Measurements from ENCODE around the gene TAS1R3.
"Not testable (repeated sequence)": the region's sequence is repeated elsewhere in the genome, so short reads cannot be mapped to it uniquely, and the experiment has no call there.

Gene TAS1R3

DNA sequence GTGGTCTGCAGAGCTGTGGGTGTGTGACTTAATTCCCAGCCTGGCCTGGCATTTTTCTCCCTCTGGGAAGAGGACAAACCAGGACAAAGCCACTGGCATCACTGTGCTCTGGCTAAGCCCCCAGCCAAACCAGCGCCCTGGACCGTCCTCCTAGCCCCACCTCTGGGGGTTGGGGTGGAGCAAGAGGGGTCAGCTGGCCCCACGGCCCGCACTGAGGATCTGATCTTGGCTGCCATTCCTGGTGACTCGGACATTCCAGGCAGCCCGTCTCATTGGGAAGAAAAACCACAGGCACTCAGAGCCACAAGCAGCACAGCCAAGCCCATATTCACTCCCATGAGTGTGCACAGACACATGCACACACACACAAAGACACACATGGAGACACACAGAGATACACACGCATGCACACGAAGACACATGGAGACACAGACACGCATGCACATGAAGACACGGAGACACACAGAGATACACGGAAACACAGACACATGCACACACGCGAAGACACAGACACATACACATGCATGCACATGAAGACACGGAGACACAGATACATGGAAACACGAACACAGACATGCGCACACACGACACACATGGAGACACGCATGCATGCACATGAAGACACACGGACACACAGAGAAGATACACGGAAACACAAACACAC lies 29.6 kb downstream of the TAS1R3 start:
- peaks cover 12 to 14% of the 10 kb centered on the region in 2 donors for H3K27me3 ChIP-seq (ENCODE audit: control insufficient read depth in 2 of 2, insufficient read depth in 2 of 2, low read length in 2 of 2)
- peaks cover 4% of the 10 kb centered on the region in 2 donors for H3K4me1 ChIP-seq (ENCODE audit: control insufficient read depth in 2 of 2, insufficient read depth in 2 of 2, low read length in 2 of 2)
- H3K9me3 ChIP-seq (ENCODE audit: control insufficient read depth in 2 of 2, low read length in 2 of 2) = no peaks in the 10 kb centered on the region
- no peak overlapping the region for H3K9ac ChIP-seq (ENCODE audit: low read depth in 1 of 2, low read length in 2 of 2)
- H3K27ac ChIP-seq (ENCODE audit: low read depth in 2 of 2, low read length in 2 of 2) = peak overlapping the region; percentile 3 to 38
- H3K36me3 ChIP-seq (ENCODE audit: control insufficient read depth in 2 of 2, insufficient read depth in 2 of 2, low read length in 2 of 2) = no peaks in the 10 kb centered on the region
- no peak overlapping the region for H3K4me3 ChIP-seq (ENCODE audit: low read length in 2 of 2)

GRCh38 chr1:1361233-1361981 lies 30.3 kb downstream of the TAS1R3 start:
- Histone ChIP-seq H3K4me3 (ENCODE audit: low read length in 2 of 2) (no peak overlapping the region), H3K4me1 (ENCODE audit: control insufficient read depth in 2 of 2, insufficient read depth in 2 of 2, low read length in 2 of 2) (peaks cover 4% of the 10 kb centered on the region in 2 donors), H3K27me3 (ENCODE audit: control insufficient read depth in 2 of 2, insufficient read depth in 2 of 2, low read length in 2 of 2) (peaks cover 12 to 14% of the 10 kb centered on the region in 2 donors), H3K9me3 (ENCODE audit: control insufficient read depth in 2 of 2, low read length in 2 of 2) (no peaks in the 10 kb centered on the region), H3K27ac (ENCODE audit: low read depth in 2 of 2, low read length in 2 of 2) (peak overlapping the region; percentile 48 to 64), H3K9ac (ENCODE audit: low read depth in 1 of 2, low read length in 2 of 2) (peak overlapping the region in 1 of 2 donors; percentile 12), H3K36me3 (ENCODE audit: control insufficient read depth in 2 of 2, insufficient read depth in 2 of 2, low read length in 2 of 2) (no peaks in the 10 kb centered on the region)

DNA sequence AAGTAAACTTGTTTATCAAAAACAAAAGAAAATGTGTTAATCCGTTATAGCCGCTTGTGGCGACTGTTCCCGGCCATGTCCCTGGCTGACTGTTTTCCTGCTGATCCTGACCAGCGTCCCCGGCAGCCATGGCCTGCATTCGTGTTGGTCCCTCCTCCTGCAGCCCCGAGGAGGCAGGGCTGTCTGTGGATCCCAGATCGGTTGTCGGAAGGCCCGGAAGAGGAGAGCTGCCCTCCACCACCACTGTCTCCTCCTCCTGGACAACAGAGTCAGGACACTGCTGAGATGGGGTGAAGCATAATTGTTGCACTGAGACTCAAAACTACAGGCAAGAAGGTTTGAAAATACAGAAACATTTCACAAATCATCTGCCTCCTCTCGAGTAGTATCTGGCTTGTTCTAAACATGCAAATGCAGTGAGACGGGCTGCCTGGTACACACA lies 30.9 kb downstream of the TAS1R3 start:
- H3K36me3 ChIP-seq (ENCODE audit: control insufficient read depth in 2 of 2, insufficient read depth in 2 of 2, low read length in 2 of 2) = no peaks in the 10 kb centered on the region
- peaks cover 4% of the 10 kb centered on the region in 2 donors for H3K4me1 ChIP-seq (ENCODE audit: control insufficient read depth in 2 of 2, insufficient read depth in 2 of 2, low read length in 2 of 2)
- peak overlapping the region in 1 of 2 donors; percentile 12 for H3K9ac ChIP-seq (ENCODE audit: low read depth in 1 of 2, low read length in 2 of 2)
- H3K9me3 ChIP-seq (ENCODE audit: control insufficient read depth in 2 of 2, low read length in 2 of 2) = no peaks in the 10 kb centered on the region
- H3K27me3 ChIP-seq (ENCODE audit: control insufficient read depth in 2 of 2, insufficient read depth in 2 of 2, low read length in 2 of 2) = peaks cover 12 to 14% of the 10 kb centered on the region in 2 donors
- H3K27ac ChIP-seq (ENCODE audit: low read depth in 2 of 2, low read length in 2 of 2) = peak overlapping the region; percentile 48 to 64
- peak overlapping the region in 1 of 2 donors; percentile 28 for H3K4me3 ChIP-seq (ENCODE audit: low read length in 2 of 2)

DNA sequence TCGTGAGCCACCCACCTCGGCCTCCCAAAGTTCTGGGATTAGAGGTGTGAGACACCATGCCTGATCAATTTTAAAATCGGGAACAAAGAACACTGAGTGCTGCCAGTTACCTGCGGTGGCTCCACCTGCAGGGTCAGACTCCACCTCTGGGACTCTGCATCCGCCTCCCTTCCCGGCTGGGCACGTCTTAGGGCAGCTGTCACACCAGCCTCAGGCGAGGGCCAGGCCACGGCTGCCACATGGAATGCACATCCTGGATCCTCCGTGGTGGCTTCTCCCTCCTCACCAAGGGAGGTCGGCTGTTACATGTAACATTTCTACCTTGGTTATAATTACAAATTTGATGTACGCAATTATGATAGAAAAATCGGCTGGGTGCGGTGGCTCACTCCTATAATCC lies 33.2 kb downstream of the TAS1R3 start:
- Histone ChIP-seq H3K4me3 (ENCODE audit: low read length in 2 of 2) (no peak overlapping the region), H3K4me1 (ENCODE audit: control insufficient read depth in 2 of 2, insufficient read depth in 2 of 2, low read length in 2 of 2) (peaks cover 0 to 2% of the 10 kb centered on the region in 2 donors), H3K9me3 (ENCODE audit: control insufficient read depth in 2 of 2, low read length in 2 of 2) (no peaks in the 10 kb centered on the region), H3K27me3 (ENCODE audit: control insufficient read depth in 2 of 2, insufficient read depth in 2 of 2, low read length in 2 of 2) (peaks cover 2 to 3% of the 10 kb centered on the region in 2 donors), H3K36me3 (ENCODE audit: control insufficient read depth in 2 of 2, insufficient read depth in 2 of 2, low read length in 2 of 2) (no peaks in the 10 kb centered on the region), H3K9ac (ENCODE audit: low read depth in 1 of 2, low read length in 2 of 2) (no peak overlapping the region), H3K27ac (ENCODE audit: low read depth in 2 of 2, low read length in 2 of 2) (no peak overlapping the region)

GRCh38 chr1:1365875-1366698 lies 35.0 kb downstream of the TAS1R3 start:
- H3K9ac ChIP-seq (ENCODE audit: low read depth in 1 of 2, low read length in 2 of 2) = no peak overlapping the region
- H3K4me3 ChIP-seq (ENCODE audit: low read length in 2 of 2) = no peak overlapping the region
- H3K27ac ChIP-seq (ENCODE audit: low read depth in 2 of 2, low read length in 2 of 2) = no peak overlapping the region
- peaks cover 0 to 2% of the 10 kb centered on the region in 2 donors for H3K4me1 ChIP-seq (ENCODE audit: control insufficient read depth in 2 of 2, insufficient read depth in 2 of 2, low read length in 2 of 2)
- peaks cover 1 to 2% of the 10 kb centered on the region in 2 donors for H3K27me3 ChIP-seq (ENCODE audit: control insufficient read depth in 2 of 2, insufficient read depth in 2 of 2, low read length in 2 of 2)
- no peaks in the 10 kb centered on the region for H3K9me3 ChIP-seq (ENCODE audit: control insufficient read depth in 2 of 2, low read length in 2 of 2)
- no peaks in the 10 kb centered on the region for H3K36me3 ChIP-seq (ENCODE audit: control insufficient read depth in 2 of 2, insufficient read depth in 2 of 2, low read length in 2 of 2)

- no peaks in the 10 kb centered on the region for H3K36me3 ChIP-seq (ENCODE audit: control insufficient read depth in 2 of 2, insufficient read depth in 2 of 2, low read length in 2 of 2)
- H3K9me3 ChIP-seq (ENCODE audit: control insufficient read depth in 2 of 2, low read length in 2 of 2) = no peaks in the 10 kb centered on the region
- no peak overlapping the region for H3K9ac ChIP-seq (ENCODE audit: low read depth in 1 of 2, low read length in 2 of 2)
- no peak overlapping the region for H3K4me3 ChIP-seq (ENCODE audit: low read length in 2 of 2)
- no peak overlapping the region for H3K27ac ChIP-seq (ENCODE audit: low read depth in 2 of 2, low read length in 2 of 2)
- H3K4me1 ChIP-seq (ENCODE audit: control insufficient read depth in 2 of 2, insufficient read depth in 2 of 2, low read length in 2 of 2) = peaks cover 0 to 5% of the 10 kb centered on the region in 2 donors
- H3K27me3 ChIP-seq (ENCODE audit: control insufficient read depth in 2 of 2, insufficient read depth in 2 of 2, low read length in 2 of 2) = peaks cover 0 to 2% of the 10 kb centered on the region in 2 donors
These were observed 35.6 kb downstream of the TAS1R3 start for GRCh38 chr1:1366699-1367066.

DNA sequence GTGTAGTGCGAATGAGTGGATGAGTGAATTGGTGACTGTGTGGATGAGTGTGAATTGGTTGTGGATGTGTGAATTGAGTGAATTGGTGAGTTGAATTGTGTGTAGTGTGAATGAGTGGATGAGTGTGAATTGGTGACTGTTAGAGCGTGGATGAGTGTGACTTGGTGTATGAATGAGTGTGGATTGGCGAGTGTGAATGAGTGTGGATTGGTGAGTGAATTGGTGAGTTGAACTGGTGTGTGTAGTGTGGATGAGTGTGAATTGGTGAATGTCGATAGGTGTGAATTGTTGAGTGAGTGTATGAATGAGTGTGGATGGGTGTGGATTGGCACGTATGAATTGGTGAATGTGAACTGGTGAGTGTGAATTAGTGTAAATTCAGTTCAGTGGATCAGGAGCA lies 36.2 kb downstream of the TAS1R3 start:
- Histone ChIP-seq H3K36me3 (ENCODE audit: control insufficient read depth in 2 of 2, insufficient read depth in 2 of 2, low read length in 2 of 2) (no peaks in the 10 kb centered on the region), H3K9me3 (ENCODE audit: control insufficient read depth in 2 of 2, low read length in 2 of 2) (no peaks in the 10 kb centered on the region), H3K27ac (ENCODE audit: low read depth in 2 of 2, low read length in 2 of 2) (no peak overlapping the region), H3K4me1 (ENCODE audit: control insufficient read depth in 2 of 2, insufficient read depth in 2 of 2, low read length in 2 of 2) (peaks cover 0 to 7% of the 10 kb centered on the region in 2 donors), H3K4me3 (ENCODE audit: low read length in 2 of 2) (no peak overlapping the region), H3K27me3 (ENCODE audit: control insufficient read depth in 2 of 2, insufficient read depth in 2 of 2, low read length in 2 of 2) (no peaks in the 10 kb centered on the region), H3K9ac (ENCODE audit: low read depth in 1 of 2, low read length in 2 of 2) (no peak overlapping the region)

- H3K36me3 ChIP-seq (ENCODE audit: control insufficient read depth in 2 of 2, insufficient read depth in 2 of 2, low read length in 2 of 2); H3K9me3 ChIP-seq (ENCODE audit: control insufficient read depth in 2 of 2, low read length in 2 of 2); H3K27ac ChIP-seq (ENCODE audit: low read depth in 2 of 2, low read length in 2 of 2); H3K27me3 ChIP-seq (ENCODE audit: control insufficient read depth in 2 of 2, insufficient read depth in 2 of 2, low read length in 2 of 2); H3K4me3 ChIP-seq (ENCODE audit: low read length in 2 of 2); H3K9ac ChIP-seq (ENCODE audit: low read depth in 1 of 2, low read length in 2 of 2): not testable (repeated sequence)
- H3K4me1 ChIP-seq (ENCODE audit: control insufficient read depth in 2 of 2, insufficient read depth in 2 of 2, low read length in 2 of 2) = peaks cover 8 to 19% of the 10 kb centered on the region in 2 donors
These were observed 39.0 kb downstream of the TAS1R3 start for GRCh38 chr1:1370094-1370493.

DNA sequence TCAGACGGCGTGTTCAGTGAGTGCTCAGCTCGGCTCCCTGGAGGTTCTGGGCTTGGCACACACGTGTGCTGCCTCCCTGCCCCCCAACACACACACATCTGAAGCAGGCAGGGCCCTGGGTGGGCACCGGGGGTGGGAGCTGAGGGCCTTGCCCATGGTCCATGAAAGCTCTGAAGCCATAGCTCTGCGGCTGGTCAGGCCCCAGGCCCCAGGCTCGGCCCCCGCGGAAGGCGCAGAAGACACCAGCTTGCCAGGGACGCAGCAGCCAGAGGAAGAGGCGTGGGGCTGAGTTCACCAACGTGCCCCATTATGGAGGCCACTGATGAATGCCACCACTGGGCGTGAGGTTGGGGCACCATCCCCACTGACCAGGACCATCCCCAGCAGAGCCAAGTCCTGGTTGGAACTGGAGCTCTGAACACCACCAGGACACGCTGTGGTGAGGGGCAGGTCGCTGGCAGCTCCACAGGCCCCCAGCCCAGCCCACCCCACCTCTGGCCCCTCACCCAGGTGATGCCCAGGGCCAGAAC lies 39.8 kb downstream of the TAS1R3 start:
- H3K9me3 ChIP-seq (ENCODE audit: control insufficient read depth in 2 of 2, low read length in 2 of 2) = no peaks in the 10 kb centered on the region
- H3K4me1 ChIP-seq (ENCODE audit: control insufficient read depth in 2 of 2, insufficient read depth in 2 of 2, low read length in 2 of 2) = peaks cover 8 to 19% of the 10 kb centered on the region in 2 donors
- H3K27me3 ChIP-seq (ENCODE audit: control insufficient read depth in 2 of 2, insufficient read depth in 2 of 2, low read length in 2 of 2) = no peaks in the 10 kb centered on the region
- H3K27ac ChIP-seq (ENCODE audit: low read depth in 2 of 2, low read length in 2 of 2) = no peak overlapping the region
- H3K9ac ChIP-seq (ENCODE audit: low read depth in 1 of 2, low read length in 2 of 2) = no peak overlapping the region
- peaks cover 3 to 6% of the 10 kb centered on the region in 2 donors for H3K36me3 ChIP-seq (ENCODE audit: control insufficient read depth in 2 of 2, insufficient read depth in 2 of 2, low read length in 2 of 2)
- H3K4me3 ChIP-seq (ENCODE audit: low read length in 2 of 2) = no peak overlapping the region

All from mucosa of rectum (tissue), 2 donors.